ENCODE data around the gene RNASET2.
"Not testable (repeated sequence)": the region's sequence is repeated elsewhere in the genome, so short reads cannot be mapped to it uniquely, and the experiment has no call there.

Gene RNASET2

DNA sequence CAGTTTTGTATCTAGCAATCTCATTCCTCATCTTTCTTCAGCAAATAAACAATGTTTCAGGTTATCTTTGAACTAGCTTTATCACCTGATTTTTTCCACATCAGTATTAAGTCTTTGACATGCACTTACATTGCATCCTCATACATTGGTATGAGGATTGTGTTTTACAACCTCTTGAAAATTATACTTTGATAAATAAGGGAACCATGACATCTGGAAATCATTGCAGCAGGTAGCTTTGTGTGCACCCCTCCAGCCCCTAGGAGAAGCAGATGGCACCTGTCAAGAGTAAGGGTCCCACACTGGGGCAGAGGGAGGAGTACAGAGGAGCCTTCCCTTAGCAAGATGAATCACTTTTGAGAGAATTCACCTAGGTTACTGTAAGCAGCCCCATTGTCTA, 13.7 kb upstream of the RNASET2 start:
- no peak for DNase-seq (ENCODE audit: low spot score)

DNA sequence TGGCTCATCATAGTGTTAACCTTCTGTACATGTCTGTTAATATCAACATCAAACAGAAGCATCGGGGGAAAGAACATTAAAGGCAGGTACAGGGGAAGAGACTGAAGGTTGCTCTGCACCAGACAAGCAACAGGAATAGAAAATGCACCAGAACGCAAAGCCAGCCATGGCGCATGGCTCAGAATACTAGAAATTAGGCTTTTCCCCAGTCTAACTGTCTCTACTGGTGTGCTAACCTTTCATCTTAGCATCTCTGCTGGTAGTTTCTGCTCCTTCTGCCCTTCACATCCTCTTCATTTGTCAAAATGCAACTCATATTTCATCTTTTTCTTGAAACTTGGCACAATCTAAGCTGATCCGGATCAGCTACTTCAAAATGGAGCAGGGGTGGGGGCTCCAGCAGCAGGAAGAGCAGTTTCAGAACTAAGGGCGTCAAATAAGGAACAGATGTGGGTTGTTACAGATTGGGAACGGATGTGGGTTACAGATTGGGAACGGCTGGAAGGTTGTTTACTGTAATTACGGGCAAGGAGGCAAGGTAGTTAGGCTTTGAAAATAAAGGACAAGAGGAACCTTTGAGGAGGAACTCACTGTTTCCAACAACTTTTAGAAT, 13.1 kb upstream of the RNASET2 start:
- no peak for DNase-seq (ENCODE audit: low spot score)

DNA sequence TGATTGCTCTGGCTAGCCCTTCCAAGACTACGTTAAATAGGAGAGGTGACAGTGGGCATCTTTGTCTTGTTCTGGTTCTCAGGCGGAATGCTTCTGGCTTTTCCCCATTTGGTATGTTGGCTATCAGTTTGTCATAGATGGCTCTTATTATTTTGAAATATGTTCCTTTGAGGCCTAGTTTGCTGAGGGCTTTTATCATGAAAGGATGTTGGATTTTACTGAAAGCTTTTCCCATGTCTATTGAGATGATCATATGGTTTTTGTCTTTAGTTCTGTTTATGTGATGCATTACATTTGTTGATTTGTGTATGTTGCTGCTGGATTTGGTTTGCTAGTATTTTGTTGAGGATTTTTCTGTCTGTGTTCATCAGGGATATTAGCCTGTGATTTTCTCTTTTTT, 9.9 kb upstream of the RNASET2 start:
- DNase-seq (ENCODE audit: low spot score): no peak

DNA sequence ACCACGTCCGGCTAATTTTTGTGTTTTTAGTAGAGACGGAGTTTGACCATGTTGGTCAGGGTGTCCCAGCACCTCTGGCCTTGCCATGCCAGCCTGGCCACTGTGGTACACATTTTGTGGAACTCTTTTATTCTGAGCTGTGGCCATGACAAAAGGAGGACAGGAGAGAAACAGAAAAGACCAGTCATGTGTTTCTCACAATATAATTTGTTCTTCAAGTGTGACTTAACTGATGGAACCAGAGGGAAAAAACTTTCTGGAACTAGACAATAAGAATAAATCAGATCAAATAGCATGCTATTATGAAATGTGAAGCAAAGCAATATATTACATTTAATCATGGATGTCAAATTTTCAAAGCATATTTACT, 4.2 kb upstream of the RNASET2 start:
- no peak for DNase-seq (ENCODE audit: low spot score)

DNA sequence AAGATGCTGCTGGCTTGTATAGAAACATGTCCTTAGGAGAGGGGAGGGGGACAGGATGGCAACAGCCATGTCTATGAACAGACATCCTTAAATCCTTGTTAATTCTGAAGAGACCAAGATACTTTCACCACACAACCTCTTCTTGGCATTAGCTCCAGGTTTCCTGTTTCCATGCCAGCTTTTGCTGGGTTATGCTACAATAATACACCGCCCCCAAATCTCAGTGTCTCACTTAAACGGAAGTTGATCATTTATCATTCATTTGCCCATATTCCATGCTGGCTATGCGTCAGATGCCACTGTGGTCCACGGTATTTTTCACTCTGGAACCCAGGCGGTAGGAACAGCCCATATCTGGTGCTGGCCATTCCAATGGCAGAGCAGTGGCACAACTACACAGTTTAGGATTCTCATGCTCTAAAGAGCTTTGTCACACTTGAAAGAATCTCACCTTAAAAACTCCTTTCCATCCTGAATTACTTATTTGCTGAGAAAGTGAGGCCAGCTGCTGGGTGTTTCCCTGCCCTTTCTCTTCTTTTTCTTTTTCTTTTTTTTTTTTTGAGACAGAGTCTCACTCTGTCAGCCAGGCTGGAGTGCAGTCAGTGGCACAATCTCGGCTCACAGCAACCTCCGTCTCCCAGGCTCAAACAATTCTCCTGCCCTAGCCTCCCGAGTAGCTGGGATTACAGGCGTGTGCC, 3.7 kb upstream of the RNASET2 start:
- DNase-seq (ENCODE audit: low spot score): no peak

DNA sequence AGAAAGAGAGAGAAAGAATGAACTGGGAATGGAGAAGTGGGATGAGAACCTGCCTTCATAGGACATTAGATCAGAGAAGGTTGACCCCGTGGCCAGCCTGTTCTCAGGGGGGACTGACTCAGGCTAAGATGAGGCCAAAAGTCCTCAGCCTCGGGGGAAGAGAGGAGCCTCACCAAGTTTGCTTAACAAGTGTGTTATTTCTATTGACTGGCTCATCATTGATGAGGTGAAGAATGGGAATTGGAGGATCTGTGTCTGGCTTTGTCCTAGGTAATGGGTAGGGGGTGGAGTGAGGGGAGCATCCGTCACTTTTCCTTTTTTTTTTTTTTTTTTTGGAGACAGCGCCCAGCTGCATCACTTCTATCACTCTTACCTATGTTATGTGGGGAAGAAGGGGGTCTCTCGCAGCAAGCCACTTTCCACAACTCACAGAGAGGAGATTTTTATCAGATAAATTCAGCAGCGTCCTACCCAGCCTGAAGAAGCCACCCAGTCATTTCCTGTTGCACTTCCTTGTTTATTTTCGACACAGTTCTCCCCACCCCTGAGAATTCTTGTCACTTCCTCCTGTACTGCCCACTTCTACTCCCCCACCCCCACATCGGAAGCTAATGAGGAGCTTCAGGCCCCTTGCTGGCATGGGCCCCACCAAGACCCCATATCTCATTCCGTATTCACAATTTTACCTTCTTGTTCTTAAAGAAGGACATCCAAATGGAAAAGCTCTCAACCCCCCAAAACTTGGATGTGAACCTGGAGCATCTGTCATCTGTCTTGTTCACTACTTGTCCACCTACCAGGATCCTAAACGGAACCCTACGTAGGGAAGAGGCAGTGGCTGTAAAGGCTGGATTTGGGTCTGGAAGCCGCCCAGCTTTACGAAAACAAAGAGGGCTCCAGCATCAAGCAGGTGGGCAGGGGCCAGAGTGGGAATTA, 2.8 kb upstream of the RNASET2 start:
- DNase-seq (ENCODE audit: low spot score): no peak

DNA sequence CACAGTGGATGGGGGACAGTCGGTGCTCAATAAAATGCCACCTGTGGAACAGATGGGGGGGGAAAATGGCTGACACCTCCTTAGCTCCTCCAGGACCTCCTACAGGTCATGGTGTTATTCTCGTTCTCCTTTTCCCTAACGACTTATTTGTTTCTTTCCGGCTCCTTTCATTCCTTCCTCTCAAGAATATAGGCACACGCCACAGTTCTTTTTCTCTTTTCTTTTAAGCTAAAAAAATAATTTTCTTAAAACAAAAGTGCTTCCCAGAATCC, 1.4 kb upstream of the RNASET2 start:
- DNase-seq (ENCODE audit: low spot score): no peak

DNA sequence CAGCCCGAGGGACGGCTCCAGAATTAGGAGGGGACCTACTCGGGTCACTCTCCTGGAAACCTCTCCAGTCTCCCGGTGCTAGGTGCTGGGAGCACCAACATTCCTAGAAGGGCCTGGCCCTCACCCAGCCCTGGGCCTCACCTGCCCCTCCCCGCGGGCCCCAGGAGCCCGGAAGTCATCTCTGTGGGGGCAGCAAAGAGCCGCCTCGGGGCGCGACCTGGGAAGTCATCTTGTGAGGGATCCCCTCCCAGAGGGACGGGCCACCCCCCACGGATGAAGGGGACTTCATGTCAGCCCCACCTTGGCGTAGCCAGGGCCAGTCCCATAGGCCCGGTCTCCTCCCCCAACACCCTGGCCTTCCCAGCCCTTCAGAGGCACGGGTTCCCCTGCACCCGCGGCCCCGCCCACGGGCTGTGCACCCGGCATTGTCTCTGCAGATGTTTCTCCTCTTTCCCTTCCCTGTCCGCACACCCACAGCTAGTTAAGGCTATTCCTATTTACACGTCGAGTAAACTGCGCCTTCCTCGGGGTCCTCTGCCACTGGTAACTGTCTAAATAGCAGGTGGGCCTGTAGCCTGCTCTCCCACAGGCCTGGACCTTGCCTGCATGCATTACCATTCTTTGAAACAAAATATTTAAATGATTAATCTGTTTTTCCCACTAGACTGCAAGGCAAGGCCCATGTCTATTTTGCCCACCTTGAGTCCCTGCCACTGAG, 896 bp upstream of the RNASET2 start:
- peak; percentile 28 for DNase-seq (ENCODE audit: low spot score)

DNA sequence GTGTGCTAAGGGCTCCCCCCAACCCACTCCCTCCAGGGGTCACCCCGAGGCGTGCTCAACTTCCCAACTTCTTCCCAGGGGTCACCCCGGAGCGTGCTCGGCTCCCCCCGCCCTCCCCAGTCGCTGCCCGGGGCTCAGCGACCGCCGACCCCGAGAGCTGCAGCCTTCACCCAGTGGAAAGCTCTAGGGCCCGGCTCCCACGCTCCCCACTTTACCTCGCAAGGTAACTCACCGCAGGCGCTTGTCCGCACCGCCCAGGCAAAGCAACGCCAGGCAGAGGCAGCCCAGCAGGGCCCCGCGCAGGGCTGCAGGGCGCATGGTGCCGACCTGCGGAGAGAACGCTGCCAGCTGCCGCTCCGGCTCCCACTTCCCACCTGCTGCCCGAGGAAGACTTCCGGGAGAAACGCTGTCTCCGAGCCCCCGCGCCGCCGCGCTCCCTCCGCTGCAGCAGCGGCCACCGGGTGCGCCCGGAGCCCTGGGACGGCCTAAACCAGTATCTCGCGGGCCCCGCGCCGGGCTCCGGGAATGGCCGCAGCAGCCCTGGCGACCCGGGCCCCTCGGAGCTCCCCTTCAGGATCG, 396 bp downstream of the RNASET2 start:
- DNase-seq (ENCODE audit: low spot score): peak; percentile 44

DNA sequence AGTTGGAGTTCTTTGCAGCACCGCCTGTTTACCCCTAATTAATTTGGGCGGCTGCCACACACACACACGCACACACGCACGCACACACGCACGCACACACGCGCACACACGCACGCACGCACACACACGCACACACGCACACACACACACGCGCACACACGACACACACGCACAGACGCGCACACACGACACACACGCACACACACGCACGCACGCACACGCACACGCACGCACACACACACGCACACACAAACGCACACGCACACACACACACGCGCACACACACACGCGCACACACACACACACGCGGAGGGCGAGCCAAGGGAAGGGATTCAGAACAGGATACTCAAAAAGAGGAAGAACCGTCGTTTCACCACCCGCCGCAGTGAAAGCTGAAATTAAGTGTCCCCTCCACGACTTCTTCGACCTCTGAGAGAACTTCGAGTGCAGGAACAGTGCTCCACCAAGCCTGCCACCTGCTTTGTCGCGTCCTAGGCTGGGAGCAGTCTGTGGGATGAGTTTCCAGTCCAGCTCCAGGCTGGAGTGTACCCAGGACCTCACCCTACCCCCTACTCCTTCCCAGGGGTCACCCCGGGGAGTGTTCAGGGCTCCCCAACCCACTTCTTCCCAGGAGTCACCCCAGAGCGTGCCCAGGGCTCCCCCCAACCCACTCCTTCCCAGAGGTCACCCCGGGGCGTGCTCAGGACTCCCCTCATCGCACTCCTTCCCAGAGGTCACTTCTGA, 1.1 kb downstream of the RNASET2 start:
- DNase-seq (ENCODE audit: low spot score): peak; percentile 20

DNA sequence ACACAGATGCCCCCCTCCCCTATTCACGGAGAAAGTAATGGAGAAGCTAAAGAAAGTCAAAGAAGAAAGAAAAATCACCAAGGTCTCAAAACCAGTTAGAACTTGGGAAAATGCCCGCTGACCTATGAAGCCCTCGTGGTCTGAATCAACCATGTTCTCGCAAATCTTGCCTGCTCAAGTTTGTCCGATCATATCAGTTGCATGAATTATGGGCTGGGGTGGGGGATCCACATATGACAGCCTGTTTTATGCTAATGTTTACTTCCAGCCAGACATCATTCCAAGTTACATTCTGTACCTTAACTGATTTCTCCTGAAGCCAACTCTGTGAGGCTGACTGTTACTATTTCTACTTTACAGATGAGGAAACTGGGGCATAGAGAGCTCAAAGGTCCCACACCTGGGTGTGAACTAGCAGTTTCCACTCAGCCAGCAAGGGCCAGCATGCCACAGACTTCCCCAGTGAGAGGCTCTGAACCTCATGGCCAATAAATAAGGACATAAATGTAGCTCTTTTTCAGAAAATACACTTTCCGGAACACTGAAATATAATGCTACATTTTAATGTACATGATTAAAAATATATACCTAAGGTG, 2.1 kb downstream of the RNASET2 start:
- no peak for DNase-seq (ENCODE audit: low spot score)

DNA sequence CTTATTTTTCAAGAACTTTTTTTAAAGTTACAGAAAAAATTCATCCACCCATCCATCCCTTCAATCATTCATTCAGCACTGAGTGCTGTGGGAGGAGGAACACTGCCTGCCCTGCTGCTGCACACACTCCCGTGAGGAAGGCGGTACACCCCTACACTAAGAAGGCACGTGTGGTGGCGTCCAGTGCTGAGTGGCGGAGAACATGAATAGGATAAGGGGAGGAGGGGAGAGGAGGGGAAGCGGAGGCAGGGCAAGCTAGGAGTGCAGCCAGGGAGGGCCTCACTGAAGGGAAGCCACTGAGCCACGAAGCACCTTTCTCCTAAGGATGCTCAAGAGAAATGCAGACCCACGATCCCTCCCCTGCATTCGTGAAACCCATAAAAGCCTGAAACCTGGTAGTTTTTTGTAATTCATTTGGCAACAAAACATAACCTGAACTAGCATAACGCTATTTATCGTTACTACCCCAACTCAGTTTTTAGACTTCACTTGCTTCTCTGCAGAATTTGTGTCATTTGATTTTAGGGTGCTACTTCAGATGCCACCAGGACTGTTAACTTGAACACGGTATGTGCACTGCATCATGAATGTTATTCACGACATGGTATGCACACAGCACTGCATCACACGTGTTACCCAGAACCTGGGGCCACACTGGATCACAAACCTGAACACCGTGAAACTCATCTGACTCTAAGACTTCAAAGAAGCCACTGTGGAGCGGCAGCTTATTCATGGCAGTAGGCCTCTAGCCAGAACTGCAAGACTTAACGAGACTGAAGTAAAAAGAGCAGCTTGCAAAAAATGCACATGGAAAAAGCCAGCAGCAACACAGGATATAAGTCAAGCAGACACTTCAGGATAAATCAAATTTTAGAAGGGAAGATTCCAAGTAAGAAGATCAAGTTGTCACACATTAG, 3.5 kb downstream of the RNASET2 start:
- no peak for DNase-seq (ENCODE audit: low spot score)

DNA sequence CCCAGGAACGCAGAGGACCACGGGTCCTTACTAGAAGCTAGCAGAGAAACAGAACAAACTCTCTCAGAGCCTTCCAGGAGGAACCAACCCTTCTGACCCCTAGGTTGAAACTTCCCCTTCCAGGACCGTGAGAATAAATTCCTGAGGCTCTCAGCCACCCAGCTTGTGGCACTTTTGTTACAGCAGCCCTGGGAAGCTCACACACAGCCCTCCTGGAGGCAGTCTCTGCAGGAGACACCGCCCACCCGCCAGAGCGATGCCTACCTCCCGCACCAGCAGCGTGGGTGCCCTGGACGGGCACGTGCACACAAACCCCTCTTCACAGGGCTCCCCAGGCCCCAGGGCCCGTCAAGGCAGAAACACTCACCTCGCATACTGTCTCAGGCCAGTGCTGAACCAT, 4.2 kb downstream of the RNASET2 start:
- DNase-seq (ENCODE audit: low spot score): no peak

DNA sequence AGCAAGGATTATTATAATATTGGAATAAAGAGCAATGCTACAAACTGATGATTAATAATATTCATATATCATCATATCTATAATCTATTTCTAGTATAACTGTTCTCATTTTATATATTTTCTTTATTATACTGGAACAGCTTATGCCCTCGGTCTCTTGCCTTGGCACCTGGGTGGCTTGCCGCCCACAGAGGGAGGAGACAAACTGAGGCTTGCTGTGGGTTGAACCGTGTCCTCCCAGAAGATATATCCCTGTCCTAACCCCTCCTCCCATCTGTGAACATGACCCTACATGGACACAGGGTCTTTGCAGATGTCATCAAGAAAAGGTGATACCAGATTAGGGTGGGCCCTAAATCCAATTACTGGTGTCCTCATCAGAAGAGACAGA, 4.7 kb downstream of the RNASET2 start:
- DNase-seq (ENCODE audit: low spot score): no peak

DNA sequence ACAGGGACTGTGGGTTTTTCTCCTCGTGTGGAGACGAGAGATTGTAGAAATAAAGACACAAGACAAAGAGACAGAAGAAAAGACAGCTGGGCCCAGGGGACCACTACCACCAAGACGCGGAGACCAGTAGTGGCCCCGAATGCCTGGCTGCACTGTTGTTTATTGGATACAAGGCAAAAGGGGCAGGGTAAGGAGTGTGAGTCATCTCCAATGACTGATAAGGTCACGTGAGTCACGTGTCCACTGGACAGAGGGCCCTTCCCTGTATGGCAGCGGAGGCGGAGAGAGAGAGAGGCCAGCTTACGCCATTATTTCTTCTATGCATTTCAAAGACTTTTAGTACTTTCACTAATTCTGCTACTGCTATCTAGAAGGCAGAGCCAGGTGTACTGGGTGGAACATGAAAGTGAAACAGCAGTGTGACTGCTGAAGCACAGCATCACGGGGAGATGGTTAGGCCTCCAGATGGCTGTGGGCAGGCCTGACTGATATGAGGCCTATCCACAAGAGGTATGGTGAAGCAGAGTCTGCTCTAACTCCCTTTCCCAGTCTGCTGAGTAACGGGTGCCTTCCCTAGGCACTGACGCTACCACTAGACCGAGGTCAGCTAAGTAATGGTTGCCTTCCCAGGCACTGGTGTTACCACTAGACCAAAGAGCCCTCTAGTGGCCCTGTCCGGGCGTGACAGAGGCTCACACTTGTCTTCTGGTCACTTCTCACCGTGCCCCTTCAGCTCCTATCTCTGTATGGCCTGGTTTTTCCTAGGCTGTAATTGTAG, 5.3 kb downstream of the RNASET2 start:
- DNase-seq (ENCODE audit: low spot score): peak; percentile 79

DNA sequence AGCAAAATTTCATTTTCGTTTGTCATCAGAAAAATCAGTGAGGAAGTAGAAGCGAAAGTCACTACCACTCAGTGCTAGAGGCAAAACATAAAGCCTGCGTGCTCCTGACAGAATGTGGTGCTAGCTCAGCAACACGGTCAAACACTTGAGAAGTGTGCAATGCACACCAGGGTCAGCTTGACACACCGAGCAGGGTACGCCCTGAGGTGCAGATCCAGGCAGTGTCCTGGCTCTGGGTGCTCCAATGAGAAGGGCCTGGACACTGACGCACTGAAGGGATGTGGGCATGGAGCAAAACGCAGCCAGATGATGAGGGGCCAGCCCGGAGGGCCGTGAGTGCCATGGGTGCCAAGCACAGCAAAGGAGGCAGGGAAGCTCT, 5.9 kb downstream of the RNASET2 start:
- no peak for DNase-seq (ENCODE audit: low spot score)

DNA sequence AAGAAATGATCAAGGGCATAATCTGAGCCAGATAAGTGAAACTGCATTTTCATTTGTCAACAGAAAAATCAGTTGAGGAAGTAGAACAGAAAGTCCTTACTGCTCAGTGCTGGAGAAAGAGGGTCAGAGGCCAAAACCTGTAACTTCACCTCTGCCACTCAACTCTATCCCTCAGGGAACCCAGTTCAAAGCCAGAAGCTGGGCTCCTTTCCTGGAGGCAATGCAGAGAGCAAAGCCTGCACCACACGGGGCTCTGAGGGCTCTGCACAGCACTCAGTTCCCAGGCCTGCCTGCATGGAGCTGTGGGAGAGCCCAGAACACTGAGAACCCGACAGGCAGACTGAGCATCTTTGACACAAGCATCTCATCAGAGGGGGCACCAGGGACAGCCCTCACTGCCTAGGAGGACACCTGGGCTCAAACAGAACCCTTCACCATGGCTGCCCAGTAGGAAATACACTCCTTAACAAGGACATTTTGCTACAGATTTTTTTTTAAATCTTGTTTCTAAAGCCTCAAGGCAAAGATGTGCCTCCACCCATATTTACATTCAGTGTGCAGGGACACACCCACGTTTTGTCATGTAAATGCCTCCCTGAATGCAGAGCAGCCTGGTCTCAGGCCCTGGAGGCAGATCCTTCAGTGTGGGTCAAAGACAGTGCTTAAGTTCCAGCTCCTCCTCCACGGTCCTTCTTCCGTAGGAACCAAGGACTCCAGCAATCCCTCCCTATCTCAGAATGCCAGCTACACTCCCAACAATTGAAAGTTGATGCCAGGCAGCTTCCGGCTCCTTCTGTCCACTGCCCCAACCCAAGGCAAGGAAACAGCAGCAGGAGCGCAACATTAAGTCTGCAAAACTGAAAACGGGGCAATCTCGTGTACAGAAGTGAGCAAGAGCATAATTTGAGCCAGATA, 6.6 kb downstream of the RNASET2 start:
- no peak for DNase-seq (ENCODE audit: low spot score)

DNA sequence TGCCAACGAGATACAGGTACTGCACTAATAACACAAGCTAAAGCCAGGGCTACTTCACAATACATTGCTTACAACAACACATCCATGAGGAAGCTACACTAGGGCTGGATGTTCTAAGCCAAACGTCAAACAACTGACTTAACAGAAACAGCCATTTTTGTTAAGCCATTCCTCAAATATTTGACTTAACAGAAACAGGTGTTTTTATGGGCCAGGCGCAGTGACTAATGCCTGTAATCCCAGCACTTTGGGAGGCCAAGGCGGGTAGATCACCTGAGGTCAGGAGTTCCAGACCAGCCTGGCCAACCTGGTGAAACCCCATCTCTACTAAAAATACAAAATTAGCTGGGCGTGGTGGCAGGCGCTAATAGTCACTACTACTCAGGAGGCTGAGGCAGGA, 7.6 kb downstream of the RNASET2 start:
- not testable (repeated sequence) for DNase-seq (ENCODE audit: low spot score)

All from RKO (cell line).